SK-N-SH treated with all-trans-retinoic acid at 6 μM for 48 hours (cell line): ENCODE measurements around the gene AAK1.

Experiments used
- ATAC-seq: fragments of 200-7000 bp; cut with Tn5 transposase; 3 replicates; pipeline ENCODE4 v1.9.1; 2020; ENCODE audit warnings: mild to moderate bottlenecking, moderate library complexity
- ARNTL ChIP-seq: fragments of 450-650 bp; formaldehyde crosslinking; IDR thresholded peaks from 2 replicates; pipeline ENCODE4 v1.5.0; 2020; ENCODE audit warnings: low read depth, mild to moderate bottlenecking, moderate library complexity, borderline replicate concordance
- BACH2 ChIP-seq: fragments of 250-450 bp; sonication (Bioruptor Pico); IDR thresholded peaks from 2 replicates; pipeline ENCODE4 v1.9.0; 2021; ENCODE audit warnings: mild to moderate bottlenecking, borderline replicate concordance
- CREB5 ChIP-seq: fragments of 250-450 bp; sonication (Bioruptor Pico); IDR thresholded peaks from 2 replicates; pipeline ENCODE4 v1.5.1; 2020; ENCODE audit warnings: low read depth, mild to moderate bottlenecking, moderate library complexity
- CSDC2 ChIP-seq: fragments of 250-450 bp; sonication (Bioruptor Pico); IDR thresholded peaks from 2 replicates; pipeline ENCODE4 v1.5.0; 2020; ENCODE audit warnings: mild to moderate bottlenecking, moderate library complexity
- ESRRG ChIP-seq: fragments of 250-450 bp; sonication (Bioruptor Pico); IDR thresholded peaks from 2 replicates; pipeline ENCODE4 v1.6.1; 2021; ENCODE audit warnings: mild to moderate bottlenecking
- GLIS3 ChIP-seq: fragments of 250-450 bp; sonication (Bioruptor Pico); IDR thresholded peaks from 2 replicates; pipeline ENCODE4 v1.5.0; 2020; ENCODE audit warnings: mild to moderate bottlenecking, moderate library complexity
- ISL1 ChIP-seq: fragments of 250-450 bp; sonication (Bioruptor Pico); IDR thresholded peaks from 2 replicates; pipeline ENCODE4 v2.1.2; 2022; ENCODE audit warnings: mild to moderate bottlenecking, moderate library complexity
- OSR1 ChIP-seq: fragments of 250-450 bp; sonication (Bioruptor Pico); IDR thresholded peaks from 2 replicates; pipeline ENCODE4 v1.8.0; 2022; ENCODE audit warnings: moderate library complexity, mild to moderate bottlenecking, inconsistent platforms
- PPARA ChIP-seq: fragments of 250-450 bp; sonication (Bioruptor Pico); IDR thresholded peaks from 2 replicates; pipeline ENCODE4 v1.5.0; 2020; ENCODE audit warnings: mild to moderate bottlenecking, borderline replicate concordance
- RARB ChIP-seq: fragments of 250-450 bp; sonication (Bioruptor Pico); IDR thresholded peaks from 2 replicates; pipeline ENCODE4 v1.8.0; 2021; ENCODE audit warnings: mild to moderate bottlenecking, moderate library complexity
- SNAI2 ChIP-seq: fragments of 250-450 bp; sonication (Bioruptor Pico); IDR thresholded peaks from 2 replicates; pipeline ENCODE4 v1.5.0; 2020; ENCODE audit warnings: mild to moderate bottlenecking, moderate library complexity
- TOX ChIP-seq: fragments of 250-450 bp; sonication (Bioruptor Pico); IDR thresholded peaks from 2 replicates; pipeline ENCODE4 v1.8.0; 2021; ENCODE audit warnings: mild to moderate bottlenecking, moderate library complexity, borderline replicate concordance
- ZC3H10 ChIP-seq: fragments of 250-450 bp; sonication (Bioruptor Pico); IDR thresholded peaks from 2 replicates; pipeline ENCODE4 v1.5.1; 2021; ENCODE audit warnings: mild to moderate bottlenecking, moderate library complexity
- ZFP30 ChIP-seq: fragments of 450-650 bp; formaldehyde crosslinking; IDR thresholded peaks from 2 replicates; pipeline ENCODE4 v1.5.0; 2022; ENCODE audit warnings: mild to moderate bottlenecking, moderate library complexity
- TF ChIP-seq, protein P1 (sequence below): fragments of 250-450 bp; sonication (Bioruptor Pico); IDR thresholded peaks from 2 replicates; pipeline ENCODE4 v1.5.0; 2020; ENCODE audit warnings: mild to moderate bottlenecking, moderate library complexity
- TF ChIP-seq, protein P2 (sequence below): fragments of 250-450 bp; sonication (Bioruptor Pico); IDR thresholded peaks from 2 replicates; pipeline ENCODE4 v1.8.0; 2020; ENCODE audit warnings: mild to moderate bottlenecking, moderate library complexity, borderline replicate concordance
- TF ChIP-seq, protein P3 (sequence below): fragments of 250-450 bp; sonication (Bioruptor Pico); IDR thresholded peaks from 2 replicates; pipeline ENCODE4 v1.8.0; 2021; ENCODE audit warnings: low read depth, mild to moderate bottlenecking, moderate library complexity, borderline replicate concordance

AAK1 gene

GRCh38 chr2:69687971-69688611 lies 44.6 kb upstream of the AAK1 start:
- TF ChIP-seq OSR1 (CRISPR knock-in tag) (no peak), ZFP30 (CRISPR knock-in tag) (no peak), ISL1 (CRISPR knock-in tag) (no peak), SNAI2 (CRISPR knock-in tag) (no peak), GLIS3 (CRISPR knock-in tag) (no peak), CREB5 (CRISPR knock-in tag) (no peak), BACH2 (no peak), PPARA (CRISPR knock-in tag) (no peak)
- TF ChIP-seq, protein P1, sequence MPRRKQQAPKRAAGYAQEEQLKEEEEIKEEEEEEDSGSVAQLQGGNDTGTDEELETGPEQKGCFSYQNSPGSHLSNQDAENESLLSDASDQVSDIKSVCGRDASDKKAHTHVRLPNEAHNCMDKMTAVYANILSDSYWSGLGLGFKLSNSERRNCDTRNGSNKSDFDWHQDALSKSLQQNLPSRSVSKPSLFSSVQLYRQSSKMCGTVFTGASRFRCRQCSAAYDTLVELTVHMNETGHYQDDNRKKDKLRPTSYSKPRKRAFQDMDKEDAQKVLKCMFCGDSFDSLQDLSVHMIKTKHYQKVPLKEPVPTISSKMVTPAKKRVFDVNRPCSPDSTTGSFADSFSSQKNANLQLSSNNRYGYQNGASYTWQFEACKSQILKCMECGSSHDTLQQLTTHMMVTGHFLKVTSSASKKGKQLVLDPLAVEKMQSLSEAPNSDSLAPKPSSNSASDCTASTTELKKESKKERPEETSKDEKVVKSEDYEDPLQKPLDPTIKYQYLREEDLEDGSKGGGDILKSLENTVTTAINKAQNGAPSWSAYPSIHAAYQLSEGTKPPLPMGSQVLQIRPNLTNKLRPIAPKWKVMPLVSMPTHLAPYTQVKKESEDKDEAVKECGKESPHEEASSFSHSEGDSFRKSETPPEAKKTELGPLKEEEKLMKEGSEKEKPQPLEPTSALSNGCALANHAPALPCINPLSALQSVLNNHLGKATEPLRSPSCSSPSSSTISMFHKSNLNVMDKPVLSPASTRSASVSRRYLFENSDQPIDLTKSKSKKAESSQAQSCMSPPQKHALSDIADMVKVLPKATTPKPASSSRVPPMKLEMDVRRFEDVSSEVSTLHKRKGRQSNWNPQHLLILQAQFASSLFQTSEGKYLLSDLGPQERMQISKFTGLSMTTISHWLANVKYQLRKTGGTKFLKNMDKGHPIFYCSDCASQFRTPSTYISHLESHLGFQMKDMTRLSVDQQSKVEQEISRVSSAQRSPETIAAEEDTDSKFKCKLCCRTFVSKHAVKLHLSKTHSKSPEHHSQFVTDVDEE (CRISPR knock-in tag): no peak
- TF ChIP-seq, protein P2, sequence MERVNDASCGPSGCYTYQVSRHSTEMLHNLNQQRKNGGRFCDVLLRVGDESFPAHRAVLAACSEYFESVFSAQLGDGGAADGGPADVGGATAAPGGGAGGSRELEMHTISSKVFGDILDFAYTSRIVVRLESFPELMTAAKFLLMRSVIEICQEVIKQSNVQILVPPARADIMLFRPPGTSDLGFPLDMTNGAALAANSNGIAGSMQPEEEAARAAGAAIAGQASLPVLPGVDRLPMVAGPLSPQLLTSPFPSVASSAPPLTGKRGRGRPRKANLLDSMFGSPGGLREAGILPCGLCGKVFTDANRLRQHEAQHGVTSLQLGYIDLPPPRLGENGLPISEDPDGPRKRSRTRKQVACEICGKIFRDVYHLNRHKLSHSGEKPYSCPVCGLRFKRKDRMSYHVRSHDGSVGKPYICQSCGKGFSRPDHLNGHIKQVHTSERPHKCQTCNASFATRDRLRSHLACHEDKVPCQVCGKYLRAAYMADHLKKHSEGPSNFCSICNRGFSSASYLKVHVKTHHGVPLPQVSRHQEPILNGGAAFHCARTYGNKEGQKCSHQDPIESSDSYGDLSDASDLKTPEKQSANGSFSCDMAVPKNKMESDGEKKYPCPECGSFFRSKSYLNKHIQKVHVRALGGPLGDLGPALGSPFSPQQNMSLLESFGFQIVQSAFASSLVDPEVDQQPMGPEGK (CRISPR knock-in tag): no peak
- TF ChIP-seq, protein P3, sequence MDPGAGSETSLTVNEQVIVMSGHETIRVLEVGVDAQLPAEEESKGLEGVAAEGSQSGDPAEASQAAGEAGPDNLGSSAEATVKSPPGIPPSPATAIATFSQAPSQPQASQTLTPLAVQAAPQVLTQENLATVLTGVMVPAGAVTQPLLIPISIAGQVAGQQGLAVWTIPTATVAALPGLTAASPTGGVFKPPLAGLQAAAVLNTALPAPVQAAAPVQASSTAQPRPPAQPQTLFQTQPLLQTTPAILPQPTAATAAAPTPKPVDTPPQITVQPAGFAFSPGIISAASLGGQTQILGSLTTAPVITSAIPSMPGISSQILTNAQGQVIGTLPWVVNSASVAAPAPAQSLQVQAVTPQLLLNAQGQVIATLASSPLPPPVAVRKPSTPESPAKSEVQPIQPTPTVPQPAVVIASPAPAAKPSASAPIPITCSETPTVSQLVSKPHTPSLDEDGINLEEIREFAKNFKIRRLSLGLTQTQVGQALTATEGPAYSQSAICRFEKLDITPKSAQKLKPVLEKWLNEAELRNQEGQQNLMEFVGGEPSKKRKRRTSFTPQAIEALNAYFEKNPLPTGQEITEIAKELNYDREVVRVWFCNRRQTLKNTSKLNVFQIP: no peak
- ATAC-seq: no peak

GRCh38 chr2:69686813-69687212 lies 43.3 kb upstream of the AAK1 start:
- no peak for ATAC-seq
- TF ChIP-seq RARB (CRISPR knock-in tag) (no peak), ESRRG (CRISPR knock-in tag) (no peak), ARNTL (CRISPR knock-in tag) (no peak), ZC3H10 (CRISPR knock-in tag) (no peak)
- TF ChIP-seq, protein P3: no peak

DNA sequence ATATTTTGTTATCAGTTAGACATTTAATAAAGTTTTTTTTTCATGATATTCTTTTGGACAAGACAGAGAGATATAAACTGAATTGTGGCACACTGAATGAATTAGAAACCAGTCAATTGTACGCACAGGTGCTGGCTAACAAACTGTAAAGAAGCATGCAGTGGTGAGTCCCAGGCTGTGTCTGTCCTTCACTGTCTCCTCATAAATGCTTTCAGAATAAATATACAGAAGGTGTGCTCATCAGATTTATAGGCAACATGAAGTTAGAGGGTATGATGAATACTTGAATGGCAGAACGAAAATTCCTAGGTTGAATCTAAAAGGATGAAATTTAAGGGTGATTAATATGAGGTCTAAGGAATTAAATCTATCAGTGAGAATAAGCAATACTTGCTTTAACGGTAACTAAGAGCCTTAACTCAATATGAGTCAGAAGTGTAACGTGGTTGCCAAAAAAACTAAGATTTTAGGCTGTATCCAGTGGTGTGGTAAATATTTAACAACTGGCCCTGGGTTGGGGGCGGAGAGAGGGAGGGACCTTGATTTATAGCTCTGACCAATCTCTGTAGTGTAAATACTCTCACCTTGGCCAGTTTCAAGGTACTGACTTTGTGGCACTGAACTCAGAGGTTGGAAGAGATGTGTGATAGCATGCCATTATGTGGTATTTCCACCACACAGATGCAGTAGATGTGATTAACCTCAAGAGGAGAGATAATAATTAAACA lies 41.9 kb upstream of the AAK1 start:
- ATAC-seq: peak; percentile 26; the same call in 1 of the 3 replicates
- no peak for TF ChIP-seq GLIS3 (CRISPR knock-in tag)
- TF ChIP-seq ARNTL (CRISPR knock-in tag): no peak
- TF ChIP-seq SNAI2 (CRISPR knock-in tag): no peak
- TF ChIP-seq CSDC2: no peak
- no peak for TF ChIP-seq CREB5 (CRISPR knock-in tag)
- TF ChIP-seq ESRRG (CRISPR knock-in tag): no peak
- TF ChIP-seq, protein P1 (CRISPR knock-in tag): no peak
- no peak for TF ChIP-seq OSR1 (CRISPR knock-in tag)
- no peak for TF ChIP-seq TOX (CRISPR knock-in tag)
- TF ChIP-seq PPARA (CRISPR knock-in tag): no peak
- TF ChIP-seq ZFP30 (CRISPR knock-in tag): no peak
- TF ChIP-seq, all 23 proteins: peak for 0
